AG09319 (cell line): Measurements from ENCODE around the gene SST.
A peak's percentile ranks its signal among the peaks of the same experiment; 100 is the strongest.

Experiments
- DNase-seq: peaks from one replicate; pipeline ENCODE4 v3.0.0-alpha.2; 2010; ENCODE audit warnings: low read depth; ENCODE audit errors: extremely low read depth
- TF ChIP-seq, protein P1 (sequence below): IDR thresholded peaks from 2 replicates; pipeline ENCODE4 v1.5.1; 2011; ENCODE audit warnings: low read depth, mild to moderate bottlenecking, inconsistent platforms, low read length, moderate library complexity

The SST gene

DNA sequence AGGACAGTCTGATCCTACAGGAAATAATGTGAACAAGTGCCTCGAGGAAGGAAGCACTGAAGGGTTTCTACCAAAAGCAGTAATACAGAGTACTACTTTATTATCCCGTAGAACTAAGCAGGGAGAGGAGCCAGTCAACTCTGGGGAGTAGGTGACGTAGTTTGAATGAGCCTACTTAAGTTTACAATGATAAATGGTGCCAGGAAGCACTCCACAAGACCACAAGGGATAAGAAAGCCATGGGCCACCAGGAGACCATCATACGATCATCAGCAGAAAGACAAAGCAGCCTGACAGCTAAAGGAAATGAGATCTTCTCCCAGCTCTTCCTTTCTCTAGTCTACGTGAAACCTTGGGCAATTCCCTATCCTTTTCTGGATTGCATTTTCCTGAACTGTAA is 27.3 kb downstream of the SST start:
- no peak for DNase-seq
- TF ChIP-seq, protein P1, sequence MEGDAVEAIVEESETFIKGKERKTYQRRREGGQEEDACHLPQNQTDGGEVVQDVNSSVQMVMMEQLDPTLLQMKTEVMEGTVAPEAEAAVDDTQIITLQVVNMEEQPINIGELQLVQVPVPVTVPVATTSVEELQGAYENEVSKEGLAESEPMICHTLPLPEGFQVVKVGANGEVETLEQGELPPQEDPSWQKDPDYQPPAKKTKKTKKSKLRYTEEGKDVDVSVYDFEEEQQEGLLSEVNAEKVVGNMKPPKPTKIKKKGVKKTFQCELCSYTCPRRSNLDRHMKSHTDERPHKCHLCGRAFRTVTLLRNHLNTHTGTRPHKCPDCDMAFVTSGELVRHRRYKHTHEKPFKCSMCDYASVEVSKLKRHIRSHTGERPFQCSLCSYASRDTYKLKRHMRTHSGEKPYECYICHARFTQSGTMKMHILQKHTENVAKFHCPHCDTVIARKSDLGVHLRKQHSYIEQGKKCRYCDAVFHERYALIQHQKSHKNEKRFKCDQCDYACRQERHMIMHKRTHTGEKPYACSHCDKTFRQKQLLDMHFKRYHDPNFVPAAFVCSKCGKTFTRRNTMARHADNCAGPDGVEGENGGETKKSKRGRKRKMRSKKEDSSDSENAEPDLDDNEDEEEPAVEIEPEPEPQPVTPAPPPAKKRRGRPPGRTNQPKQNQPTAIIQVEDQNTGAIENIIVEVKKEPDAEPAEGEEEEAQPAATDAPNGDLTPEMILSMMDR = no peak

DNA sequence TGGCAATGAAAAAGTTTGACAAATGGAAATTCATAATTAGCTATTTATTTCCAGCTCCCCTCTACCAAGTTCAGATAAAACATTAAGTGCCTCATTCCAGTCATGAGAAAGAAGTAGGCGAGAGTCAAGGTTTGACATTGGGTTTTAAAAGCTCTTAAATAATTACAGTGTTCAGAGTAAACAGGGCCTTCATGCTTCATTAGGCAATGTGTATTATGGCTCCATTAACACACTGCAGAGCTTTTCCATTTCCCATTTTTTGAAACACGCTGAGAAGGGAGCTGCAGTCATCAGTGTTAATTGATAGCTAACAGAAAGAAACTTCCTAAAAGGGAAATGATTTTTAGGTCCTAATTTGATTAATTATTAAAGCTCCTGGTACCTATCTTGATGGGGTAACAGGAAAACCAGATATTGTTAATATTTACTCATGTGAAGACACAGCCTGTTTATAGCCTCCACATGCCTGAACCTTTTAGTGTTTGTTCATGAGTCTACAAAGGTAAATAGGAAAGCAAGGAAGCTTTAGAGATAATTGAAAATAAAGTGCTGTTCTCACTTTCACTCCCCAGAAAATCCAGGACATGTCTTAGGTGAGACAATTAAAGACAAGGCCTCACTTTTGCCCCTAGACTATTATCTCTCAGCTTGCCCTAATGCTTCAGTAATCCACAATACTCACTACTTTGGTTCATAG is 28.7 kb downstream of the SST start:
- DNase-seq = no peak
- TF ChIP-seq, protein P1 = no peak

DNA sequence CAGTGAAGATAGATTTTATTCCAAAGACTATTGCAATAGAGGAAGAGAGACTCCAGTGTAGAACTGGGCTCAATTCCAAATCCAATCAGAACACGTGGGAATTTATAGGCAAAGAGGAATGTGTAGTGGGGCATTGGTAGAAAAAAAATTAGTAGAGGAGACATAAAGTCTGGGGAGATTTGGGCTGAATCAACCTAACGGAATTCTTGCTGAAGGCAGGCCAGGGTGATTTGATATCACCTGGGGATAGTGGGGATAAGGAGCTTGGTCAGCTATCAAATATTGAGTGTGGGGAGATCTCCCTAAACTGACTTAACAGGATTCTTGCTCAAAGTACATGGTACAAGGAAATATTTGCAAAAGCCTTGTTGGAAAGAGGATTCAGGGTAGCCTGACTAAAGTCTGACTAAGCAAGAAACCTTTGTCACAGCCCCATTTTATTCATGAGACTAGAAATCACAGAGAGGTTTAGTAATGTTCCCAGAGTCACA is 29.6 kb downstream of the SST start:
- TF ChIP-seq, protein P1 = no peak
- no peak for DNase-seq

DNA sequence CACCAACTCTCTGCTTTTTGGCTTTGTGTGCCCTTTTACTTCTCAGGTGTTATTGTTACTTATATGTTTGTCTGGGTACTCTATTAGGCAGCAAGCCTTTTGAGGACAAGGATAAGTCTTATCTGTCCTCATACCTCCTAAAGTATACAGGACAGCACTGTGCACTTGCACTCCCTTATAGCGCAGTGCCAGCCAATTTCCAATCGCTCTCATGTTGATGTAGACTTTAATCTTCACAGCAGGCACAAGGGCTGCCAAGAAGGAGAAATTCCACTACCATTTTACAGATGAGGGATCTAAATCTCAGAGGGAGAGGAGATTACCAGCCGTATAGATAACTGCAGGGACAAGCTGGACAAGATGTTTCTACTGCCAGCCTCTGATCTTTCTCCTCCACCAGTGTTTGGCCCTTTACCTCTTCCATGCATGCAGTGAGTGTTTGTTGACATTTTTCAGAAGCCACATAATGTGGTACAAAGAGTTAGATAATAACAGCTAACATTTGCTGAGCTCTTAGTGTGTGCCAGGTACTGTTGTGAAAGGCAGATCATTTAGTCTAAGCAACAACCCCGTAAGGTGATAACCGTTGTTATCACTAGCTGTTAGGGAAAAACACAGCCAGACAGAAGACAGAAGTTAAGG is 30.1 kb downstream of the SST start:
- DNase-seq = no peak
- TF ChIP-seq, protein P1 = no peak

DNA sequence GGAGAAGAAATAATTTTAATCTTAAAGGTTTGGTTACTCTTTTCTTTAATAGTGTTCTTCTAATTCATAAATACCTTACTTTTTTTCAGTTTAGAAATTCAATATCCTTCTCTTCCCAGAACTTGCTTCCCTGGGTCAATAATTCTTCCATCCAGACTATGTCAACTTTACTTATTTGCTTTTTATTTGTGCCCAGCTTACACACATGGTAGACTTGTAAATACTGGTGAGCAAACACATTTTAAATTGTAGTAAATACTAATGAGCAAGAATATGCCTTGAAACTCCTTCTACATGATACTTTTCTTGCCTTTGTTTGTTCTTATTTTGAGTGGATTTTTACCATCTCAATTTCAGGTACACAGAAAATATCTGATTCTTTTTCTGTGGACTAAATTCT is 33.7 kb downstream of the SST start:
- TF ChIP-seq, protein P1 = no peak
- DNase-seq = no peak

DNA sequence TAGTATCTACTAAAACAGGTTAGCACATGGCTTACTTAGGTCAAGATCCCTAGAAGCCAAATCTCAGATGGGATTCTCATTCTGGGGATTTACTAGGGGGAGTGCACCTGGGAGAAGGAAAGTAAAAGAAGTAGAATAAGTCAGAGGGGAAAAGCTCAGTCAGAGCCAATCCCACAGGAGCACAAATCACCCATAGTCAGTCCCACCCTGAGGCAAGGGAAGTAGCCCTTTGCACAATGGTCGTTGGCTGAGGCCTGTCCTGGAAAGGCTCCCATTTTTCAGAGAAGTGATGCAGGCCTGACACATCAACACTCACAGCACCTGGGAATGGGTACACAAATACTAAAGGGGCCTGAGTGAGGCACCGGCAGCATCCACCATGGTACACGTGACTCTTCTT is 39.8 kb downstream of the SST start:
- TF ChIP-seq, protein P1 = no peak
- DNase-seq = no peak

DNA sequence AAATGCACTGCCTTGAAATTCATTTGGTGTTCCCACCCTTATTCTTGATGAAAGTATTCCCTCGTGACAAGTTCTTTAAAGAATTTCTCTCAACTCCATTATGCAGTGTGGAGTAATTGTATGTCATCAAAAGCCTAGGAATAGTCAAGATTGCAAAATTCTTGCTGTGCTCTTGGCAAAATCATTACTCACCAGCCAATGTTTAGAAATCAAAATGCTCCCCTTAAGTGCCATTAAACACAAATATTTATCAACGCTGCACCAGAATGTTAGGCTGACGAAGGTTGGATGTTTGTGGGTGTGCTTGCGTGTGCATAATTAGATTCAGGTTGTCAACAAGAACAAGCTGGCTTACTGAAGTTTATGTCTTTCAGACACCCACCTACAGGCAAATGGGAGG is 40.5 kb downstream of the SST start:
- TF ChIP-seq, protein P1 = no peak
- peak; percentile 77 for DNase-seq
